Keratinocyte (primary cell): ENCODE data around the gene LITAFD. TPM values are rescaled to one million over a fixed set of nuclear protein-coding genes. Genes with fewer than 3 reads are reported as not detected.

Source experiments
- DNase-seq: peaks from one replicate; pipeline ENCODE4 v3.0.0-alpha.2; 2011; ENCODE audit warnings: low read depth, missing footprints, low spot score
- FAIRE-seq: peaks from 2 replicates; lab custom pipeline; 2011; peaks lifted over from hg19 to GRCh38; lab: Jason Lieb, UNC
- H2AFZ ChIP-seq: 2 replicates; pipeline ENCODE4 v1.6.0; 2012; ENCODE audit warnings: low read length, control low read depth, inconsistent platforms; ENCODE audit not compliant: control insufficient read depth
- H3K27ac ChIP-seq: 2 replicates; pipeline ENCODE4 v1.5.1; 2011; ENCODE audit warnings: low read length; ENCODE audit not compliant: control insufficient read depth, insufficient read depth
- H3K27me3 ChIP-seq: 3 replicates; pipeline ENCODE4 v1.6.0; 2011; ENCODE audit warnings: low read length; ENCODE audit not compliant: control insufficient read depth, insufficient read depth; ENCODE audit errors: extremely low read depth
- H3K36me3 ChIP-seq, 2 experiments: 2 replicates in 1 of 2; 3 replicates in 1 of 2; pipeline ENCODE4 v1.5.1; 2011; ENCODE audit warnings: low read length in 2 of 2, mild to moderate bottlenecking in 1 of 2; ENCODE audit not compliant: control insufficient read depth in 2 of 2, insufficient read depth in 2 of 2; ENCODE audit errors: extremely low read depth in 1 of 2
- H3K4me1 ChIP-seq: 3 replicates; pipeline ENCODE4 v1.5.1; 2011; ENCODE audit warnings: low read length; ENCODE audit not compliant: control insufficient read depth, insufficient read depth; ENCODE audit errors: extremely low read depth
- H3K4me2 ChIP-seq: 3 replicates; pipeline ENCODE4 v1.6.0; 2011; ENCODE audit warnings: low read depth, low read length; ENCODE audit not compliant: control insufficient read depth, insufficient read depth; ENCODE audit errors: extremely low read depth
- H3K4me3 ChIP-seq, 3 experiments: fragments of 200-600 bp in 1 of 3; sonication (generic) in 1 of 3; 2 replicates in 2 of 3; 3 replicates in 1 of 3; pipeline ENCODE4 v1.5.1; 2011 to 2016; ENCODE audit warnings: low read length in 3 of 3, mild to moderate bottlenecking in 3 of 3, control low read depth in 2 of 3, inconsistent platforms in 1 of 3, low read depth in 1 of 3, mixed read lengths in 1 of 3, mixed run types in 1 of 3, moderate library complexity in 1 of 3; ENCODE audit not compliant: control insufficient read depth in 2 of 3, insufficient read depth in 2 of 3; ENCODE audit errors: extremely low read depth in 1 of 3
- H3K79me2 ChIP-seq: 2 replicates; pipeline ENCODE4 v1.6.0; 2012; ENCODE audit warnings: low read length; ENCODE audit not compliant: control insufficient read depth, insufficient read depth
- H3K9ac ChIP-seq: 3 replicates; pipeline ENCODE4 v1.6.0; 2011; ENCODE audit warnings: low read length; ENCODE audit not compliant: control insufficient read depth, insufficient read depth; ENCODE audit errors: extremely low read depth
- H3K9me1 ChIP-seq: 3 replicates; pipeline ENCODE4 v1.6.0; 2011; ENCODE audit warnings: low read length; ENCODE audit not compliant: control insufficient read depth, insufficient read depth; ENCODE audit errors: extremely low read depth
- H3K9me3 ChIP-seq: 2 replicates; pipeline ENCODE4 v1.5.1; 2012; ENCODE audit warnings: low read depth, low read length; ENCODE audit not compliant: control insufficient read depth
- H4K20me1 ChIP-seq: 3 replicates; pipeline ENCODE4 v1.6.0; 2011; ENCODE audit warnings: low read length; ENCODE audit not compliant: control insufficient read depth, insufficient read depth; ENCODE audit errors: extremely low read depth
- CTCF ChIP-seq, 3 experiments: IDR thresholded peaks in 1 of 3; conservative IDR thresholded peaks in 1 of 3; optimal IDR thresholded peaks in 1 of 3; 2 replicates in 2 of 3; 3 replicates in 1 of 3; pipeline versions ENCODE3 to v1.5.1; 2011; ENCODE audit warnings: low read length in 3 of 3, mild to moderate bottlenecking in 3 of 3, moderate library complexity in 2 of 3, control low read depth in 1 of 3, inconsistent platforms in 1 of 3; ENCODE audit not compliant: insufficient read depth in 2 of 3; ENCODE audit errors: extremely low read depth in 1 of 3
- EZH2 ChIP-seq: IDR thresholded peaks from one replicate; pipeline ENCODE4 v1.6.1; 2012; ENCODE audit warnings: inconsistent platforms, mild to moderate bottlenecking, low read length, moderate library complexity
- dilution Hi-C: fragments of 300-500 bp; cut with MboI; formaldehyde crosslinking; loops from one replicate; pipeline ENCODE4 v1.7.0; 2020; ENCODE audit warnings: low sequenced_read_pairs; ENCODE audit not compliant: extremely low pct_ligation_motif_present
- polyA plus RNA-seq, 5 experiments: library from polyadenylated mRNA; depleted of rRNA in 3 of 5; stranded (reverse) in 3 of 5; stranded (forward) in 1 of 5; unstranded in 1 of 5; fragments of >200 nt; gene quantifications; 1 replicate in 1 of 5; 2 replicates in 3 of 5; 3 replicates in 1 of 5; pipeline versions ENCODE4 v1.2.1 to v1.2.3, GENCODE V29; 2011 to 2012; ENCODE audit warnings: missing spikeins in 2 of 5, low read depth in 1 of 5, low replicate concordance in 1 of 5

Gene LITAFD
- polyA plus RNA-seq, 1 donor (not counting 4 experiments of a cell fraction or from before 2014, with no cell fraction given), result not detected

- no peak overlapping the region for H3K4me3 ChIP-seq
- no peak overlapping the region for H3K27ac ChIP-seq
- H2AFZ ChIP-seq, result no peak overlapping the region
- FAIRE-seq (no peak), DNase-seq (no peak)
- H3K79me2 ChIP-seq, result peaks cover 25% of the 10 kb centered on the region
- no peaks in the 10 kb centered on the region for H3K9me1 ChIP-seq
- no peaks in the 10 kb centered on the region for H4K20me1 ChIP-seq
- dilution Hi-C loops, result no loop called here
- no peak overlapping the region for H3K4me2 ChIP-seq
- peaks cover 21 to 25% of the 10 kb centered on the region in 2 experiments for H3K36me3 ChIP-seq
- H3K27me3 ChIP-seq, result no peaks in the 10 kb centered on the region
- peaks cover 4% of the 10 kb centered on the region for H3K4me1 ChIP-seq
- TF ChIP-seq EZH2 (no peak), CTCF (optimal IDR thresholded peaks at IDR 0.05 in 1 of 3, IDR thresholded peaks at IDR 0.05 in 1 of 3, conservative IDR thresholded peaks at IDR 0.05 in 1 of 3; ENCODE audit: extremely low read depth in 1 of 3, insufficient read depth in 2 of 3, low read length in 3 of 3) (no peak)
- no peak overlapping the region for H3K9ac ChIP-seq
- no peaks in the 10 kb centered on the region for H3K9me3 ChIP-seq
Measured at GRCh38 chr16:8855972-8856371, 26.2 kb upstream of the LITAFD start.

GRCh38 chr16:8858994-8859912 lies 22.9 kb upstream of the LITAFD start:
- DNase-seq (no peak), FAIRE-seq (no peak)
- no peak for TF ChIP-seq CTCF (optimal IDR thresholded peaks at IDR 0.05 in 1 of 3, IDR thresholded peaks at IDR 0.05 in 1 of 3, conservative IDR thresholded peaks at IDR 0.05 in 1 of 3; ENCODE audit: extremely low read depth in 1 of 3, insufficient read depth in 2 of 3, low read length in 3 of 3)
- no peak for TF ChIP-seq EZH2
- H3K9me1 ChIP-seq, result peaks cover 2% of the 10 kb centered on the region
- no peak overlapping the region for H3K4me3 ChIP-seq
- H3K79me2 ChIP-seq, result peaks cover 56% of the 10 kb centered on the region
- H3K9me3 ChIP-seq, result no peaks in the 10 kb centered on the region
- H3K36me3 ChIP-seq, result peaks cover 12 to 19% of the 10 kb centered on the region in 2 experiments
- no peak overlapping the region for H3K27ac ChIP-seq
- no peak overlapping the region for H2AFZ ChIP-seq
- no peak overlapping the region for H3K4me2 ChIP-seq
- dilution Hi-C loops, result no loop called here
- H4K20me1 ChIP-seq, result peaks cover 16% of the 10 kb centered on the region
- H3K9ac ChIP-seq, result no peak overlapping the region
- peaks cover 6% of the 10 kb centered on the region for H3K4me1 ChIP-seq
- no peaks in the 10 kb centered on the region for H3K27me3 ChIP-seq
